ENCODE measurements around the gene SUMF2.

GRCh38 chr7:56026538-56026937, 37.5 kb upstream of the SUMF2 start:
- TF ChIP-seq CTCF (tag by site-specific recombination; IDR thresholded peaks at IDR 0.05) (no peak), ZSCAN18 (tag by site-specific recombination; IDR thresholded peaks at IDR 0.05) (no peak), ZNF596 (tag by site-specific recombination; IDR thresholded peaks at IDR 0.05) (no peak), ZNF404 (tag by site-specific recombination; IDR thresholded peaks at IDR 0.05) (no peak), ZNF629 (tag by site-specific recombination; IDR thresholded peaks at IDR 0.05) (no peak), MYNN (tag by site-specific recombination; IDR thresholded peaks at IDR 0.05; ENCODE audit: borderline replicate concordance) (no peak)

Measured in HEK293 (cell line).